GOT3 (cell line): Measurements from ENCODE around the gene EDNRA.
"Not testable (repeated sequence)": the region's sequence is repeated elsewhere in the genome, so short reads cannot be mapped to it uniquely, and the experiment has no call there.

ENCODE experiments used
- DNase-seq: peaks from one replicate; lab custom pipeline; 2025; ENCODE audit warnings: mixed read lengths; lab: John Stamatoyannopoulos, UW

The EDNRA gene

DNA sequence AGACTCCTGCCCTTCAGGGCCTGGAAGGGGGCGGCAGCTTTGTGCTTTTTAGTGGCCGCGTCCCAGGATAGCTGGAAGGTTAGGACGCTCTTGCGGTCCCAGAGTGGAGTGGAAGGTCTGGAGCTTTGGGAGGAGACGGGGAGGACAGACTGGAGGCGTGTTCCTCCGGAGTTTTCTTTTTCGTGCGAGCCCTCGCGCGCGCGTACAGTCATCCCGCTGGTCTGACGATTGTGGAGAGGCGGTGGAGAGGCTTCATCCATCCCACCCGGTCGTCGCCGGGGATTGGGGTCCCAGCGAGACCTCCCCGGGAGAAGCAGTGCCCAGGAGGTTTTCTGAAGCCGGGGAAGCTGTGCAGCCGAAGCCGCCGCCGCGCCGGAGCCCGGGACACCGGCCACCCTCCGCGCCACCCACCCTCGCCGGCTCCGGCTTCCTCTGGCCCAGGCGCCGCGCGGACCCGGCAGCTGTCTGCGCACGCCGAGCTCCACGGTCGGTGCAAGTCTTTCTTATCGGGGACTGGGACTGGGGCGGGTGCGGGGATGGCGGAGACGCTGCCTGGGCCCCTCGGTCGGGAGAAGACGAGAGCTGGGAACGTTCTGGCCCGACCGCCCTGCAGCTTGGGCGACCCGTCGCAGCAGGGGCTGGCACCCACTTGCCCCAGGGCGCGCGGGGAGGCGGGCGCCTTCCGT is at the start of gene EDNRA:
Gene EDNRA (plus strand): TSS at position 207 of the 686 bp plus-strand sequence. CDS start 4,585 bp downstream, outside the sequence.
- no peak for DNase-seq

DNA sequence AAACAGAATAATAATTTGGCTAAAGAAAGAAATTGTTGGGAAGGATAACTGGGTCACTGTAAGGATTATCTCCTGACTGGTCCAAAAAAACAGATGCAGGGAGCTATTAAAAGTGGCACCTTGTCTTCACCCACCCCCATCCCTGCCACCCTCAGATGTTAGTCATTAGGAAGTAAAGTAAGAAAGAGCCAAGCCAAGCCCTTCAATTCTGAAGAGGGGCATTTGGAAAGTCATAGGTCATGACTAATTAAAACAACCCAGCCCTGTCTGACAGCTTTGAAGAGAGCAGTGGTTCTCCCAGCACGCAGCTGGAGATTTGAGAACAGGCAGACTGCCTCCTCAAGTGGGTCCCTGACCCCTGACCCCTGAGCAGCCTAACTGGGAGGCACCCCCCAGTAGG is 46.5 kb upstream of the EDNRA start:
- not testable (repeated sequence) for DNase-seq

DNA sequence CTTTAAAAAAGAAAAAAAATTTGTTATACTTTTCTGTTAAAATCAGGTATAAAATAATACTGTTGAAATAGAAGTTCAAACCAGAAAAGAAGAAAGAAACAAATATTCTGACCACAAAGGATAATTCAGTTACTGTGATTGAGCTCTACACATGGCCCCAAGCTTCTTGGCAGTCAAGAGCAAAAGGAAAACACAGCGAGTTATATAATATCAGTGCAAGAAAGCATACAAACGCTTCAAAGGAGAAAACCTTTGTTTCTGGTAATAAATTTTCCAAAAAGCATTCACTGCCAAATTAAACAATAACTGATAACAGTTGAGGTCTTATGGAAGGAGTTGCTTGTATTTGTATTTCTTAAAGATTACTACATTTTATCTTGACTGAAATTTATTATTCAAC is 40.5 kb upstream of the EDNRA start:
- no peak for DNase-seq

DNA sequence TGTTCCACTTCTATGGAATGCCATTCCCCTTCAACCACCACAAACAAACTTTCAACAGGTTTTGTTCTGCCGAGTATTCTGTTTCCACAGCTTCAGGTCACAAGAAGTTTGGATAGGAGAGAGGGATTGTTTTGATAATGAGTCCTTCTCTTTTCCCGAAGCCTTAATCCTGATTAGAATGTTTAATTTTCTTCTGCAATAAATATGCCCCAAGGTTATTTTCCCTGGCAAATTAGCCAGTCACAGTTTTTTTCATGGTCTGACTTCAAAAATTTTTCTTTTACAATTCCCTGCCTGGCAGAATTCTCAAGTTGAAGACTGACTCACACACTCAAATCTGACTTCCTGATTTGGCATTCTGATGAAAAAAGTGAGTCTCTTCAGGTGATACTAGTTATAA is 33.1 kb upstream of the EDNRA start:
- no peak for DNase-seq

DNA sequence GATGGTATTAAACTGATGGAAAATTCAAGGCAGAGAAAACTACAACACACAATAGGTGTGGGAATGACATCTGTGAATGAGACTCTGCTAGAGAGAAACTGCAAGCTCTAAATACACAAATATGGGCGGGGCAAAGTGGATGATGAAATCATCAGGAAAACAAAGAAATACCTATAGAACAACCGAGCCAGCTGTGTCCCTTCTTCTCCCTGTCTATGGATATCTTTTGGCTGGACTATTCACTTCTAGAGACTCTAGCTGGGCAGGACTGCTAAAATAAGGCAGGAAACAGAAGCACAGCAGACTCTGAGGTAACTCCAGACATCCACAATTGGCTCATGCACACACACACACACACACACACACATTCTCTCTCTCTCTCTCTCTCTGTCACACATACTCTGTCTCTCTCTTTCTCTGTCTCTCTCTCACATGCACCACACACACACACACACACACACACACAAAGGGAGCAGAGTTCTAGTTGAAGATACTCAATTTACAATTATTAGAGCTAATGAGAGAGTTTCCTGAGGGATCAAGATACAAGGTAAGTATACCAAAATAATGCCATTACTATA is 27.2 kb upstream of the EDNRA start:
- no peak for DNase-seq

DNA sequence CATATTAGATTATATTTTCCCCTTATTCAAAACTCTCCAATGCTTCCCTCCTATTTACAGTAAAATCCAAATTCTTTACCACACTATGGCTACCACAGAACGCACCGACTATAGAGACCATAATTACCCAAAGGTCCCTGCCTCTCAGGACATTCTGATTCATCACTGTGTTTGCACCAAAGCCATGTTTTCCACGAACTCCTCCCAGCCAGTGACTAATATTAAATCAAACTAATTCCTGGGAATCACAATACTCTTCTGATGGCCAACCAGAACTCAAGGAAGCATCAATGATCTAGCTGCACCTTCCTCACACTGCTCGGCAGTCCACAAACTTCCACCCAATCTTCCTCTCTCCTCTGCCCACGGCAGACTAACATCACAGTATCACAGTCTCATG is 24.2 kb upstream of the EDNRA start:
- no peak for DNase-seq

DNA sequence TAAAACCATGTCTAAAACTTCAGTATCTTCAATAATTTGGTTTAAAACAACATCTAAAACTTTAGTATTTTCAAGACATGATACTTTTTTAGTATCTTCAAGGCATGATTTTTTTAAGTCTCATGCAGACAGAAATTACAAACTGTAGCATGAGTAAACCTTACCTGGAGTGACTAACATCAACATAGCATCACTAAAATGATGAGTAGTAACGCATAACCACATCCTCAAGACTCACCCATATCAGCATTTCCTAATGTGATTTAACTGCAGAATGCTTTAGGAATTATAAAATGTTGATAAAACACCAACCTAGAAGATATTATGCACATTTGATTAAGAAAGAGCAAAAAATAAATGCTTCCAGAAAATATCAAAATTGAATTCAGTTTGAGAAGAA is 19.7 kb upstream of the EDNRA start:
- DNase-seq = no peak

DNA sequence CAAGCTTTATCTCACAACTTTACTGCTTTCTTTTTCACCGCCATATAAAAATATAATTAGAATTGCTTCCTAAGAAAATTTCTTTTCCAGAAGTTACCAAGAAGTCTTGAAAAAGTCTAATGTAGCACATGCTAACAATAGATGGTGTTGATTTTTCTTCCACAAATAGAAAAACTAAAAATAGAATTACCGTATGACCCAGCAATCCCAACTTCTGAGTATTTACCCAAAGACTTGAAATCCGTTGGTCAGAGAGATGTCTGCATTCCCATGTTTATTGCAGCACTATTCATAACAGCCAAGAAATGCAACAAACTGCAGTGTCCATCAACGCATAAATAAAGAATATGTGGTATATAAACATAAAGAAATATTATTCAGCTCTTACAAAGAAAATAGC is 17.8 kb upstream of the EDNRA start:
- DNase-seq = no peak

DNA sequence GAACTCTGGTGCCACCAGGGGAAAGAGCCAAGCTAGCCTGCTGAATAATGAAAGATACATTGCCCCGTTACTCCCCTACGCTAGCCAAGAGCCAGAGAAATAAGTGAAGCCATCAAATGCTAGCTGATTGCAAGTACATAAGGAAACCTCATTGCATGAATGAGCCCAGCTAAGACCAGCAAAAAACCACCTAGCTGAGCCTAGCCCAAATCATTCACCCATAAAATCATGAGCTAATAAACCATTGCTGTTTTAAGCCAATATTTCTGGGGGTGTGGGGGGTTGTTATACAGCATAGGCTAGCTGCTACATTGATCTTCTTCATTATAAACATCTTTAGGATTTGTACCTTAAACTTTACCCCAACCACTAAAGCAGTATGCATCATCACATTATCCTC is 15.4 kb upstream of the EDNRA start:
- DNase-seq = no peak

DNA sequence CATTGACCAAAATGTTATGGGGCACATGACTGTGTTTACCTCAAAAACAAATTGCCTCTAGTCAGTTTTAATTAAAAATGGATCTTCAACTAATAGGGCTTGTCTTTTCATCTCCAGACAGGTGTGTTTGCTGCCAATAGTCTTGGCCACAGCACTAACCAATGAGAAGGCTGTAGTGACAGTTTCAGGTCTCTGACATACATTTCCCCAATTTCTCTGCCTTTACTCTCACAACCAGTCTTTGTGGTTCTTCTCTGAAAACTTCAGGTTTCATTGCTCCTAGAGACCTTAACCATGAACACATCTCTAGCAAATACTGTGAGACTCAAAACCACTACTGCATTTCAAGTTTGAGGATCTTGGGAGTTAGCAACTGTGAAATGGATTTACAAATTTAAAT is 3.5 kb upstream of the EDNRA start:
- DNase-seq = no peak

DNA sequence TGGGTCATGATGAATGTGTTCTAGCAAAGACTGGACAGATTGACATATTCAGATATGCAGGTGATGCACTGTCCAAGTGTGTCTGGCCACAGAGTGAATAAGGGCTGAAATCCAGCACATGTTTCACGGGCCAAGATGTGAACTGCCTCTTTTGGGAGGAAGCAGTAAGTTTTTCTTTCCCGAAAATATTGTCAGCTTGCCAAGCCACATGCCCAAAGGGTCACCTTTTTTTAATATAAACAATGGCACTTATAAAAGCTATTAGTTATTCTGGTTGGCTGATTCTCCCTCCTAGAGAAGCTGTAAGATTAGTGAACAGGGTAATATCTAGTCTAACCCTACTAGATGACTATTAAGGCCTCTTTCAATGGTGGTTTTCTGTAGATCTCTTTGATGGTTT is 1.5 kb upstream of the EDNRA start:
- DNase-seq = no peak

DNA sequence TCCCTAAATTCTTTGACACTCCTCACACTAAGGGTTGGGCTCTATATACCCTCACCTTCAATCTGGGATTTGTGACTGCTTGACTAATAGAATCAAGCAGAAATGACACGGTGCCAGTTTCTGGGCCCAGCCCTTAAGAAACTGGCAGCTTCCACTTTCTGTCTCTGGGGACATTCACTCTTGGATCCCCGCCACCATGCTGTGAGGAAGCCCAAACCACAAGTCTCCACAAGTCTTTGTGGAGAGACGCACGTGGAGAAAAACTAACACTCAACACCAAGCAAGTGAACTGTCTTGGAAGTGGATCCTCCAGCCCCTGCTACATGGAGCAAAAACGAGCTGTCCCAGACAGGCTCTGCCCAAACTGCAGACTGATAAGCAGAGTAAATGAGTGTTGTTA is 1.1 kb upstream of the EDNRA start:
- no peak for DNase-seq

DNA sequence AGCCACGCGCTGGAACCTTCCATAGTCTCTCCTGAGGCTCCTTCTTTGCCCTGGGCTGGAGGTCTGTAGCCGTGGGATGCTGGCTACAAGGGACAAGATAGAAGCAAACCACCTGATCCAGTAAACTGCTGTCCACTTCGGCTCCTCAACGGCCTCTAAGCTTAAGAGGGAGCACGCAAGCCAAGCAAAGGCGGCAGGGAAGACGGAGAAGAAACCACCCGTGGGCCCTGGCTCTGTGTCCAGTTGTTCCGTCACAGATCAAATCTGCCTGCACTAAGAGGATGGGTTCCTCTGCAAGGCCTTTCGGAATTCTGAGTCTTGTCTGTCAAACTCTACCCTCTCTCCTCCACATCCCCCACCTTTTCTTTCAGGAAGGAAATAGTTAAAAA is 401 bp upstream of the EDNRA start:
- no peak for DNase-seq

DNA sequence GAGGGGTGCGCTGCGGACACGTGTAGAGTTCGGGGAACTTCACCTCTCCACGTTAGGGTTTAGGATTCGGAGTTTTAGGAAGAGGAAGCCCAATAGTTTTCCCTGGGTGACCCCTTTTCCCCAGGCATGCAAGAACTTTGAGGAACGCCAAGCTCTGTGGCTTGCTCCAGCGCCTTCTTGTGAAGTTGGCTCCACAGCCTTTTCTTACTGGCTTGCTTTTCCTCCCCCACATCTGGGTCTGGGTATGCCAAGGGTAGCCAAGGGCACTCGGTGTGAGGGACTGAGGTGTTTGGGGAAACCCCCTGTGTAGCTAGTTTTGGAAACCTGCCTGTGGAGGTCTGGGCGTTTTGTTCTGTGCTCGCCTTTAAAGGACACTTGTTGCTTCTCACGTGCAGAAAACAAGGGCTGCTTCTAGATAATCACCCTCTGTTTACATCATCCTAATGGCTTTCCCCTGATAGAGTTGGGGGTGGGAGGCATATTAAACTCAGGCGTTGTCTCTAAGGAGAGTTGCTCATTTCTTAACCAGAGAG is 746 bp downstream of the EDNRA start:
- no peak for DNase-seq

DNA sequence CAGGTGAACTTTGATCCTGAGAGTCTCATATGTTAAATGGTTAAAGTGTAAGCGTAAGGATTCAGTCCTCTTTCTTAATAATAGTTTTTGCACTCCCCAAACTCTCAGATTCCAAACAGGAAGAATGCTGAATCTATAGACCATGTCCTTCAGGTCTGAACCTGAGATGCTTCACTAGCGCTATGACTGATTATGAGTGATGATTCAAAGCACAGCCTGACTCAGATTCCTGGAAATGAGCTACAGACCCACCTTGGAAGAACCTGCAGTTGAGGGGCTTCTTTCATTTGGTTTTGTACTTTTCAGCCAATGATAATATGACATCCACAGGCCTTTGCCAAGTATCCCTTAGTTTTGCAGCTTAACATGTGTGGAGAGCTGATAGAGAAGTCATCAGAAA is 1.4 kb downstream of the EDNRA start:
- no peak for DNase-seq

DNA sequence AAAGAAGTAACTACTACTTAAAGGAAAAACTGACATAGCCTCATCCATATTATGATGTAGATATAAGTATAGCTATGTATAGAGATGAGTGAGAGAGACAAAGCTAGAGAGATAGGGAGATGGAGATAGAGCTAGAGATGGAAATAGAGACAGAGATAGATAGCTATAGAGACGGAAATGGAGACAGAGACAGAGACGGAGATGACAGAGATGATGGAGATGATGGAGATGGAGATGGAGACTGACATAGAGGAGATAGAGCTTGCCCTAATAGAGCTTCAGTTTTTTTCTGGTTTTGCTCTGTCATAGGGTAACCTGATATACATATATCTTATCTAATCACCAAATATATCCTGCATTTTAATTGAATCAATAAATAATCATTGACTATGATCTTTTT is 4.3 kb downstream of the EDNRA start:
- no peak for DNase-seq

DNA sequence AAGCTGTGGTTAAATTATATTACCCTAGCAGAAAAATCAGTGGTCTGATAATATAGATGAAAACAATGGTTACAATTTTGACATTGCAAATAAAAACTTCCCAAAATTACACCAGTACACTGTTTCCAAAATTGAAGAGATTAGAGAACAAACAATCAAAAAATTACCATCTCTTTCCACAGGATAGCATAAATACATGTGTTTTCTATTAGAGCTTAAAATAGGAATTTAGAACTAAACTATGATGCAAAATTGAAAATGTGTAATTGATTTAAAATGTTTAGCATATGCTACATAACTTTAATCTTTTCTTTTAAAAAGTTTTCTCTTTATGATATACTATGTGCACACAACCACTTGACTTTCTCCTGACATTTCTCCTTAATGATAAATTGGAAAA is 6.7 kb downstream of the EDNRA start:
- no peak for DNase-seq

DNA sequence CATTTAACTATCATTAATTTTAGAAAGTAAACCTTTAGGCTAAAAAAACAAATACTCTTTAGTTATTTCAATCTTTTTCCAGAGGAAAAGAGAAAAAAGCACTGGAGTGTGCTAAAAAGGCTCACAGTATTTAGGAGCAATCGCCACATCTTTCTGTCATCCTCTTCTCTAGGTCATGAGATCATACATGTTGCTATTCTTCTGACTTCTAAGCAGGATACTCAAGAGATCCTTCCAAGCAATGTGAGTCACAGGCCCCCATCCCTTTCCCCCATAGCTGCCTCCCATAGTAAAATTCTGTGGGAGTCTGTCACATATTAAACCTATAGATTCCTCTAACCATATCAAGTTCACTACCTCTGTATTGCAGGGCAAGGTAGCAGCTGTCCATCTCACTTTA is 7.7 kb downstream of the EDNRA start:
- no peak for DNase-seq

DNA sequence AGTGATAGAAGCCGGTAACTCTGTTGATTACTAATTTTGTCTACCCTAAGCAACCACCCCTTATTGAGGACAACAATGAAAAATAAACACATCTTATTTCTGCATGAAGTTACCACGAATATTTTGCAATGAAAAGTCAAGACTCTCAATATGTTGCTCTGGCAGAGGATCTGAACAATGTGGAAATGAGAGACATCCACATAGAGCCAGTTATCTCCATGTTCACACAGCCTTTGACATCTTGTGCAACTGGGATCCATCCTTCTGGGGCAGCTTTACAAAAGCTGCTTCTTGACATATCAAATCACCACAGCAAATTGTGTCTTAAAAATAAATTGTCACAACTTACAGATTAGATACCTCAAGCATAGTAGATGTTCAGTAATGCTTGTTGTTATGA is 10.2 kb downstream of the EDNRA start:
- DNase-seq = no peak

DNA sequence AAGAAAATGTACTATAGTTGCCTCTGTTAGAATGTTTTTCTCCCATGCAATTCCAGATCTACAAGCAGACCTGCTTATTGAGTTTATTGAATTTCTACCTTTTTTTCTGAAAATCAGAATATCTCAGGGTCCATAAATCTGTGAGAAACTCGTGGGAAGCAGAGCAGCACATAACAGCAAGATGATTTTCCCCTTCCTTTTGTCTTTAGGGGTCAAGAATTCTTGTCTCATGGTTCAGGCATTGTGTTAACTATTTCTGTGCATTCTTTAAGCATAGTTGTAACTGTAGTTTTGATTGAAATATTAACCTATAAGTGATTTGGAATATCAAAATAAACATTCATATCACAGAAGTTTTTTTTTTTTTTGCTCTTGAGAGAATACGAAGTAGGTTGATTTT is 11.4 kb downstream of the EDNRA start:
- no peak for DNase-seq

DNA sequence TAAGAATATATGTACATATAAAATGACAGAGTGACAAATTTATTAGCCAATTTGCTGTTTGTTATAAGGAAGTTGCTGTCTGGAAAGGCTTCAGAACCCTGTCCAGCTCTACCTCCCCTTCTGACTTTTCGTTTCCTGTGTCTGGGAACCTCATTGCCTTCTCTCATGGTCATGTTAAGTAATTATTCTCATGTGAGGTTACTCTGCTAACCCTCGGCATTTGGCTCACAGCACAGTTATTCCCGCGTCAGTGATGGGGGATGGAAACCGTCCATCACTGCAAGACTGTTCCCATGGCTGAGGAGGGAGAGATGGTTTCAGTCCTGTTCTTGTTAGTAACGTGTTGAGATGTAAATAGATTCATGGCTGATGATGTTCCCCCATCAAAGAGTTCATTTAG is 11.9 kb downstream of the EDNRA start:
- DNase-seq = no peak

DNA sequence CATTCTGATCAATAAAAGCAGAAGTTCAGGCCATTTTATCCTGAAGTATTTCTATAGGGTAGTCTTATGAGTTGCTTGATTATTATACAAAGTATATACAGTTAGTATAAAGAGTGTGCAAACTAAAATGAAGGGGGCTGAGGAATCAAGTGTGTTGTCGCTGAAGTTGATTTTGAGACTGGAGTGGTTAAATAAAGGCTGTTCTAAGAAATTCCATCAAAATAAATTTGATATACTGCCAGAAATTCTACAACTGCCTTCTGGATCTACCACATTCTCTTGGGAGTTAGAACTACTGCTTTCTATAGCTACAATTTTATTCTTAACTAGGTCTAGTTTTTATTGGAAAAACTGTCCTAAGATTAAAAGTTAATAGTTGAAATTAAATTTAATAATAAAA is 12.4 kb downstream of the EDNRA start:
- no peak for DNase-seq

DNA sequence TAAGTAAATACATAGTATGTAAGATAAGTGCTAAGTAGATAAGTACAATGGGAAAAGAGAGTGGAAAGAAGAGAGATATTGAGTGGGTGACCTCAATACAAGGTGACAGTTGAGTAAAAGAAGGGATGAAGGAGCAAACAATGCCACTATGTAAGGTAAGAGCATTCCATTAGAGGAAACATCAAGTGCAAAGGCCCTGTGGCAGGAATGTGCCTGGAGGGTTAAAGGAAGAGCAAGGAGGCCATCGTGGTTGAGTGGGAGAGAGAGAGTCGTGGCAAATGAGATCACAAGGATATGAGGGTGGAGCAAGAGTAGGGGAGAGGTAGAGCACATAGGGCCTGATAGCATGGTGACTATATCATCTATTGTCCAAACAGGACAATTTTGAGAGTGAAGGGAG is 13.4 kb downstream of the EDNRA start:
- DNase-seq = no peak

DNA sequence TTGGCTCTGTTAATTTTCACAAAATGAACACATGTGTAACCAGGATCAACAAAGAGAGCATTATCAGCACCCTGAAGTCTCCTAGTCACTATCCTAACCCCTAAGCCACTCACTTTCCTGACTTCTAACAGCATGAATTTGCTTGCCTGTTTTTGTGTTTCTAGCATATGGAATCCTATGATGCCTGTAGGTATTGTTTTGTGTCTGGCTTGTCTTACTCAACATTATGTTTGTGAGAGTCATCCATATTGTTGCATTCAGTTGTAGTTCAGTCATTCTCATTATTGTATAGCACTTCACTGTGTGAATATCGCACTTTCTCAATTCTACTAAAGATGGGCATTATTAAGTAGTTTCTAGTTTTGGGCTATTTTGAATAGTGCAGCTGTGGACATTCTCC is 15.6 kb downstream of the EDNRA start:
- DNase-seq = no peak
